H9 (cell line): ENCODE measurements around the gene ADCK2. TPM values are rescaled to one million over a fixed set of nuclear protein-coding genes. Genes with fewer than 3 reads are reported as not detected.

ENCODE experiments used
- DNase-seq: peaks from one replicate; pipeline ENCODE4 v3.0.0-alpha.2; 2017
- H2AFZ ChIP-seq: one replicate; pipeline ENCODE4 v1.6.1; 2013; ENCODE audit warnings: mild to moderate bottlenecking, low read length, control low read depth, moderate library complexity
- H2AK5ac ChIP-seq: 2 replicates; pipeline ENCODE4 v1.6.1; 2013; ENCODE audit warnings: low read length, control low read depth, mixed read lengths; ENCODE audit not compliant: insufficient read length
- H2BK120ac ChIP-seq: one replicate; pipeline ENCODE4 v1.6.1; 2013; ENCODE audit warnings: low read depth, mild to moderate bottlenecking, low read length, control low read depth, inconsistent platforms; ENCODE audit not compliant: poor library complexity, severe bottlenecking
- H2BK12ac ChIP-seq: 2 replicates; pipeline ENCODE4 v1.6.1; 2013; ENCODE audit warnings: low read length, control low read depth, mixed read lengths, low read depth; ENCODE audit not compliant: insufficient read length
- H2BK15ac ChIP-seq: 2 replicates; pipeline ENCODE4 v1.6.1; 2013; ENCODE audit warnings: low read depth, low read length, control low read depth
- H2BK20ac ChIP-seq: one replicate; pipeline ENCODE4 v1.6.1; 2013; ENCODE audit warnings: low read depth, mild to moderate bottlenecking, low read length, control low read depth, inconsistent platforms; ENCODE audit not compliant: poor library complexity, severe bottlenecking
- H2BK5ac ChIP-seq: 2 replicates; pipeline ENCODE4 v1.6.1; 2013; ENCODE audit warnings: low read length, control low read depth, mixed read lengths; ENCODE audit not compliant: insufficient read length
- H3K14ac ChIP-seq: 2 replicates; pipeline ENCODE4 v1.6.1; 2013; ENCODE audit warnings: low read length, control low read depth; ENCODE audit not compliant: insufficient read depth
- H3K18ac ChIP-seq: 2 replicates; pipeline ENCODE4 v1.6.1; 2013; ENCODE audit warnings: low read depth, mild to moderate bottlenecking, mixed read lengths, low read length, control low read depth; ENCODE audit not compliant: insufficient read length
- H3K23ac ChIP-seq: 2 replicates; pipeline ENCODE4 v1.6.1; 2013; ENCODE audit warnings: low read length, control low read depth, mixed read lengths, low read depth; ENCODE audit not compliant: insufficient read length
- H3K23me2 ChIP-seq: 2 replicates; pipeline ENCODE4 v1.6.1; 2013; ENCODE audit warnings: low read depth, mild to moderate bottlenecking, mixed read lengths, low read length, control low read depth; ENCODE audit not compliant: insufficient read length, poor library complexity, severe bottlenecking
- H3K27ac ChIP-seq: 2 replicates; pipeline ENCODE4 v1.5.1; 2013; ENCODE audit warnings: low read length, control low read depth, mixed read lengths, low read depth; ENCODE audit not compliant: insufficient read length
- H3K27me3 ChIP-seq: 2 replicates; pipeline ENCODE4 v1.6.1; 2013; ENCODE audit warnings: low read length, control low read depth, inconsistent platforms; ENCODE audit not compliant: insufficient read depth
- H3K4ac ChIP-seq: 2 replicates; pipeline ENCODE4 v1.6.1; 2013; ENCODE audit warnings: low read depth, mild to moderate bottlenecking, control low read depth, inconsistent platforms, low read length, moderate library complexity
- H3K4me1 ChIP-seq: 2 replicates; pipeline ENCODE4 v1.6.1; 2013; ENCODE audit warnings: low read length, control low read depth, inconsistent platforms; ENCODE audit not compliant: insufficient read depth
- H3K4me2 ChIP-seq: 2 replicates; pipeline ENCODE4 v1.6.1; 2013; ENCODE audit warnings: low read length, control low read depth, mixed read lengths; ENCODE audit not compliant: insufficient read length, insufficient read depth
- H3K56ac ChIP-seq: 2 replicates; pipeline ENCODE4 v1.6.1; 2013; ENCODE audit warnings: low read depth, mild to moderate bottlenecking, mixed read lengths, low read length, control low read depth; ENCODE audit not compliant: insufficient read length
- H3K79me1 ChIP-seq: 2 replicates; pipeline ENCODE4 v1.6.1; 2013; ENCODE audit warnings: low read depth, mild to moderate bottlenecking, moderate library complexity, low read length, control low read depth, inconsistent platforms; ENCODE audit not compliant: insufficient read depth, poor library complexity, severe bottlenecking
- H3K79me2 ChIP-seq: 2 replicates; pipeline ENCODE4 v1.6.1; 2013; ENCODE audit warnings: low read length, control low read depth, inconsistent platforms; ENCODE audit not compliant: insufficient read depth
- H3K9ac ChIP-seq: 2 replicates; pipeline ENCODE4 v1.6.1; 2013; ENCODE audit warnings: low read length, control low read depth, mixed read lengths; ENCODE audit not compliant: insufficient read length; ENCODE audit errors: extremely low read depth
- H3K9me3 ChIP-seq: one replicate; pipeline ENCODE4 v1.6.1; 2013; ENCODE audit warnings: low read depth, low read length, inconsistent platforms; ENCODE audit not compliant: control insufficient read depth
- H3T11ph ChIP-seq: one replicate; pipeline ENCODE4 v1.6.1; 2013; ENCODE audit warnings: mild to moderate bottlenecking, low read length, control low read depth, inconsistent platforms
- H4K20me1 ChIP-seq: one replicate; pipeline ENCODE4 v1.6.1; 2013; ENCODE audit not compliant: control insufficient read depth, insufficient read length, insufficient read depth
- H4K5ac ChIP-seq: 2 replicates; pipeline ENCODE4 v1.6.1; 2013; ENCODE audit warnings: low read depth, mild to moderate bottlenecking, mixed read lengths, low read length, control low read depth; ENCODE audit not compliant: insufficient read length
- H4K8ac ChIP-seq: replicated peaks from 2 replicates; pipeline ENCODE4 v1.6.1; 2013; ENCODE audit warnings: low read length, control low read depth, mixed read lengths, low read depth; ENCODE audit not compliant: insufficient read length
- H4K91ac ChIP-seq: 2 replicates; pipeline ENCODE4 v1.6.1; 2013; ENCODE audit warnings: low read depth, mild to moderate bottlenecking, moderate library complexity, mixed read lengths, low read length, control low read depth; ENCODE audit not compliant: insufficient read length
- H3K27ac Mint-ChIP-seq, 3 experiments: 2 replicates in 2 of 3; 3 replicates in 1 of 3; pipeline ENCODE4 v1.8.0; 2020 to 2021; ENCODE audit warnings: mixed read lengths in 3 of 3, mild to moderate bottlenecking in 1 of 3, moderate library complexity in 1 of 3
- H3K27me3 Mint-ChIP-seq: 2 replicates; pipeline ENCODE4 v1.8.0; 2021; ENCODE audit warnings: low read depth, mild to moderate bottlenecking, moderate library complexity, mixed read lengths
- H3K36me3 Mint-ChIP-seq, 3 experiments: 2 replicates in 2 of 3; 3 replicates in 1 of 3; pipeline ENCODE4 v1.8.0; 2020 to 2021; ENCODE audit warnings: low read depth in 3 of 3, mixed read lengths in 3 of 3; ENCODE audit not compliant: insufficient read depth in 1 of 3
- H3K4me1 Mint-ChIP-seq, 2 experiments: 2 replicates each; pipeline ENCODE4 v1.8.0; 2020; ENCODE audit warnings: mixed read lengths in 2 of 2
- H3K4me3 Mint-ChIP-seq, 2 experiments: 2 replicates in 1 of 2; 3 replicates in 1 of 2; pipeline ENCODE4 v1.8.0; 2020 to 2021; ENCODE audit warnings: mild to moderate bottlenecking in 2 of 2, mixed read lengths in 2 of 2, moderate library complexity in 1 of 2
- H3K9me3 Mint-ChIP-seq, 2 experiments: 2 replicates in 1 of 2; 3 replicates in 1 of 2; pipeline ENCODE4 v1.8.0; 2020; ENCODE audit warnings: mild to moderate bottlenecking in 2 of 2, mixed read lengths in 2 of 2, moderate library complexity in 1 of 2
- CTCF ChIP-seq: fragments of 200-600 bp; sonication (generic); conservative IDR thresholded peaks from 3 replicates; pipeline ENCODE4 v1.8.0; 2021; ENCODE audit warnings: antibody characterized with exemption, mild to moderate bottlenecking
- WGBS: extraction: QIAGEN DNeasy Blood & Tissue Kit; methylation state at CpG from one replicate; pipeline ENCODE4 v1.1.7; 2013; ENCODE audit warnings: missing lambda C conversion rate, low lambda C conversion rate, mixed read lengths; ENCODE audit not compliant: insufficient read length; ENCODE audit errors: extremely low coverage; 5-methylcytosine and 5-hydroxymethylcytosine counted together
- total RNA-seq: library from RNA; stranded (reverse); gene quantifications from 2 replicates; pipeline ENCODE4 v1.2.1, GENCODE V29; 2021

The ADCK2 gene
- total RNA-seq, 1 experiment from 2014 or later, result 12.4 TPM

DNA sequence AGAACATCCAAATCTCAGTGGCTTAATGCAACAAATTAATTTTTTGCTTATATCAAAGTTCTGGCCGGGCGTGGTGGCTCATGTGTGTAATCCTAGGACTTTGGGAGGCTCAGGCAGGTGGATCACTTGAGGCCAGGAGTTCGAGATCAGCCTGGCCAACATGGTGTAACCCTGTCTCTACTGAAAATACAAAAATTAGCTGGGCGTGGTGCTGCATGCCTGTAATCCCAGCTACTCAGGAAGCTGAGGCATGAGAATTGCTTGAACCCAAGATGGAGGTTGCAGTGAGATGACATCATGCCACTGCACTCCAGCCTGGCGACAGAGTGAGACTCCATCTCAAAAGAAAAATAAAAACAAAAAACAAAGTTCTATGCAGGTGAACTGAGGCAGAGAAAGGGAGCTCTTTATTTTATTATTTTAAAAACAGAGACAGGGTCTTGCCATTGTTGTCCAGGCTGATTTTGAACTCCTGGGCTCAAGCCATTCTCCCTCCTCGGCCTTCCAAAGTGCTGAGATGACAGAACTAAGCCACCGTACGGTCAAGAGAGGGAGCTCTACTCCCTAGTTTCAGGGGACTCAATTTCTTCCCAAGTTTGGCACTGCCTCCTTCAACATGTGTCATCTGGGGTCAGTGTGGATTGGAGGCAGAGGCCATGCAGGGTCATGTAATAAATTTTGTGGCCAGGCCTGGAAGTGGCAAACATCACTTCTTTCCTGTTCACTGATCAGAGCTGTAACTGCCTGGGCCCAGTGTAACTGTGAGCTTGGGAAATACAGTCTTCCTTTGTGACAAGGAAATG lies 2.4 kb downstream of the ADCK2 start:
- WGBS, result no CpG with 5 or more reads among the region's 8 CpGs
- Mint-ChIP-seq H3K4me1 (peaks cover 15 to 18% of the 10 kb centered on the region in 2 experiments), H3K27me3 (peaks cover 3% of the 10 kb centered on the region; the same call in 1 of the 2 replicates), H3K4me3 (no peak overlapping the region), H3K36me3 (peaks cover 1 to 12% (median 5%) of the 10 kb centered on the region in 3 experiments; a peak in 6 of 7 replicates), H3K9me3 (no peaks in the 10 kb centered on the region), H3K27ac (no peak overlapping the region; a peak in 1 of 7 replicates)
- no peak overlapping the region for H3K27ac ChIP-seq
- H3K4me2 ChIP-seq, result no peak overlapping the region
- H3T11ph ChIP-seq, result no peak overlapping the region
- no peaks in the 10 kb centered on the region; the same call in 1 of the 2 replicates for H3K4me1 ChIP-seq
- H3K9ac ChIP-seq, result no peak overlapping the region
- no peak overlapping the region for H3K14ac ChIP-seq
- H3K18ac ChIP-seq, result no peak overlapping the region
- no peaks in the 10 kb centered on the region; the same call in 1 of the 2 replicates for H3K27me3 ChIP-seq
- H3K56ac ChIP-seq, result no peak overlapping the region
- no peak overlapping the region for H4K91ac ChIP-seq
- no peak overlapping the region for H2BK12ac ChIP-seq
- H2BK15ac ChIP-seq, result no peak overlapping the region
- H4K5ac ChIP-seq, result no peak overlapping the region
- no peaks in the 10 kb centered on the region for H3K79me1 ChIP-seq
- no peaks in the 10 kb centered on the region for H3K79me2 ChIP-seq
- no peak overlapping the region for H4K8ac ChIP-seq
- H2AFZ ChIP-seq, result no peak overlapping the region
- no peak overlapping the region for H3K23ac ChIP-seq
- no peak overlapping the region for H2BK20ac ChIP-seq
- H3K9me3 ChIP-seq, result no peaks in the 10 kb centered on the region
- peak; percentile 48 for DNase-seq
- peak; percentile 69 for TF ChIP-seq CTCF
- no peak overlapping the region for H2BK5ac ChIP-seq
- no peak overlapping the region for H2AK5ac ChIP-seq
- H3K4ac ChIP-seq, result no peak overlapping the region
- H4K20me1 ChIP-seq, result no peaks in the 10 kb centered on the region
- no peak overlapping the region for H2BK120ac ChIP-seq
- peaks cover 6% of the 10 kb centered on the region for H3K23me2 ChIP-seq
